GM18517 (cell line): Measurements from ENCODE around the gene PTPRD.

Source experiments
- ATAC-seq: cut with Tn5 transposase; IDR thresholded peaks from one replicate; pipeline ENCODE4 v1.9.1; 2021; ENCODE audit warnings: mild to moderate bottlenecking, moderate library complexity; ENCODE audit not compliant: unreplicated experiment

Gene PTPRD

GRCh38 chr9:8880060-8880459 is 1732.7 kb downstream of the PTPRD start:
- no peak for ATAC-seq

GRCh38 chr9:8879284-8879683 is 1733.5 kb downstream of the PTPRD start:
- no peak for ATAC-seq

GRCh38 chr9:8877753-8878494 is 1734.9 kb downstream of the PTPRD start:
- no peak for ATAC-seq

- ATAC-seq: no peak
Observed at GRCh38 chr9:8876303-8876702, 1736.5 kb downstream of the PTPRD start.

- ATAC-seq: no peak
Observed at GRCh38 chr9:8874482-8874881, 1738.3 kb downstream of the PTPRD start.

GRCh38 chr9:8872802-8873201 is 1740.0 kb downstream of the PTPRD start:
- ATAC-seq: no peak

- ATAC-seq: no peak
Observed at GRCh38 chr9:8871796-8872445, 1740.9 kb downstream of the PTPRD start.

GRCh38 chr9:8871396-8871795 is 1741.4 kb downstream of the PTPRD start:
- ATAC-seq: no peak

GRCh38 chr9:8869812-8870211 is 1743.0 kb downstream of the PTPRD start:
- no peak for ATAC-seq

- ATAC-seq: no peak
Observed at GRCh38 chr9:8868632-8869031, 1744.2 kb downstream of the PTPRD start.

GRCh38 chr9:8867148-8867547 is 1745.7 kb downstream of the PTPRD start:
- no peak for ATAC-seq

- no peak for ATAC-seq
Observed at GRCh38 chr9:8864545-8864896, 1748.3 kb downstream of the PTPRD start.

GRCh38 chr9:8863886-8864544 is 1748.8 kb downstream of the PTPRD start:
- no peak for ATAC-seq

GRCh38 chr9:8863069-8863468 is 1749.7 kb downstream of the PTPRD start:
- ATAC-seq: no peak

GRCh38 chr9:8860925-8861324 is 1751.9 kb downstream of the PTPRD start:
- no peak for ATAC-seq

- no peak for ATAC-seq
Observed at GRCh38 chr9:8860086-8860485, 1752.7 kb downstream of the PTPRD start.

- ATAC-seq: no peak
Observed at GRCh38 chr9:8859416-8859815, 1753.4 kb downstream of the PTPRD start.

GRCh38 chr9:8858596-8859161 is 1754.1 kb downstream of the PTPRD start:
- ATAC-seq: no peak

GRCh38 chr9:8857926-8858595 is 1754.7 kb downstream of the PTPRD start:
- no peak for ATAC-seq

GRCh38 chr9:8857068-8857925 is 1755.5 kb downstream of the PTPRD start:
- no peak for ATAC-seq
